ENCODE data around the gene MAPK8IP3.

Gene MAPK8IP3

GRCh38 chr16:1674306-1674705, 31.7 kb upstream of the MAPK8IP3 start:
- Histone ChIP-seq H3K27me3 (ENCODE audit: insufficient read depth, low read length, poor library complexity, severe bottlenecking) (no peaks in the 10 kb centered on the region), H3K79me2 (ENCODE audit: insufficient read depth, low read length) (peaks cover 10% of the 10 kb centered on the region), H3K4me1 (ENCODE audit: insufficient read depth, low read length, poor library complexity, severe bottlenecking) (no peaks in the 10 kb centered on the region), H3K9me3 (ENCODE audit: insufficient read depth, low read depth, low read length) (no peaks in the 10 kb centered on the region), H2AFZ (ENCODE audit: low read length) (no peak overlapping the region), H4K20me1 (ENCODE audit: insufficient read depth, low read length, poor library complexity, severe bottlenecking) (no peaks in the 10 kb centered on the region), H3K4me3 (ENCODE audit: low read length, poor library complexity, severe bottlenecking) (no peak overlapping the region), H3K9me2 (replicated peaks; ENCODE audit: low read depth, low read length) (no peaks in the 10 kb centered on the region), H3K9ac (ENCODE audit: low read depth, low read length, poor library complexity, severe bottlenecking) (no peak overlapping the region), H3F3A (ENCODE audit: low read depth) (no peaks in the 10 kb centered on the region), H3K36me3 (ENCODE audit: insufficient read depth, low read length) (peaks cover 22% of the 10 kb centered on the region; the same call in 1 of the 2 replicates), H3K4me2 (ENCODE audit: low read depth, low read length, poor library complexity, severe bottlenecking) (no peak overlapping the region)
- TF ChIP-seq EZH2phosphoT487 (IDR thresholded peaks at IDR 0.05; ENCODE audit: borderline replicate concordance) (no peak), CTCF (conservative IDR thresholded peaks at IDR 0.05; ENCODE audit: low read length) (no peak)

- peaks cover 17% of the 10 kb centered on the region for H3K79me2 ChIP-seq (ENCODE audit: insufficient read depth, low read length)
- H2AFZ ChIP-seq (ENCODE audit: low read length) = no peak overlapping the region
These were observed 31.0 kb upstream of the MAPK8IP3 start for GRCh38 chr16:1674751-1675664.

GRCh38 chr16:1676661-1677060, 29.3 kb upstream of the MAPK8IP3 start:
- Histone ChIP-seq H2AFZ (ENCODE audit: low read length) (no peak overlapping the region), H3K4me1 (ENCODE audit: insufficient read depth, low read length, poor library complexity, severe bottlenecking) (peaks cover 3% of the 10 kb centered on the region), H4K20me1 (ENCODE audit: insufficient read depth, low read length, poor library complexity, severe bottlenecking) (peaks cover 12% of the 10 kb centered on the region), H3K79me2 (ENCODE audit: insufficient read depth, low read length) (peaks cover 34% of the 10 kb centered on the region), H3K9ac (ENCODE audit: low read depth, low read length, poor library complexity, severe bottlenecking) (no peak overlapping the region), H3K27me3 (ENCODE audit: insufficient read depth, low read length, poor library complexity, severe bottlenecking) (no peaks in the 10 kb centered on the region), H3K9me3 (ENCODE audit: insufficient read depth, low read depth, low read length) (no peaks in the 10 kb centered on the region), H3K4me3 (ENCODE audit: low read length, poor library complexity, severe bottlenecking) (no peak overlapping the region), H3K36me3 (ENCODE audit: insufficient read depth, low read length) (peaks cover 8% of the 10 kb centered on the region; the same call in 1 of the 2 replicates), H3F3A (ENCODE audit: low read depth) (no peaks in the 10 kb centered on the region), H3K9me2 (replicated peaks; ENCODE audit: low read depth, low read length) (no peaks in the 10 kb centered on the region), H3K4me2 (ENCODE audit: low read depth, low read length, poor library complexity, severe bottlenecking) (no peak overlapping the region)
- TF ChIP-seq EZH2phosphoT487 (IDR thresholded peaks at IDR 0.05; ENCODE audit: borderline replicate concordance) (no peak), CTCF (conservative IDR thresholded peaks at IDR 0.05; ENCODE audit: low read length) (no peak)

More at GRCh38 chr16:1674751-1675664, 31.0 kb upstream of the MAPK8IP3 start:
- Histone ChIP-seq H3K9me2 (replicated peaks; ENCODE audit: low read depth, low read length) (no peaks in the 10 kb centered on the region), H3K4me1 (ENCODE audit: insufficient read depth, low read length, poor library complexity, severe bottlenecking) (no peaks in the 10 kb centered on the region), H3F3A (ENCODE audit: low read depth) (no peaks in the 10 kb centered on the region), H3K9ac (ENCODE audit: low read depth, low read length, poor library complexity, severe bottlenecking) (no peak overlapping the region), H4K20me1 (ENCODE audit: insufficient read depth, low read length, poor library complexity, severe bottlenecking) (peaks cover under 1% of the 10 kb centered on the region), H3K4me3 (ENCODE audit: low read length, poor library complexity, severe bottlenecking) (no peak overlapping the region), H3K27me3 (ENCODE audit: insufficient read depth, low read length, poor library complexity, severe bottlenecking) (no peaks in the 10 kb centered on the region), H3K4me2 (ENCODE audit: low read depth, low read length, poor library complexity, severe bottlenecking) (no peak overlapping the region), H3K9me3 (ENCODE audit: insufficient read depth, low read depth, low read length) (no peaks in the 10 kb centered on the region), H3K36me3 (ENCODE audit: insufficient read depth, low read length) (peaks cover 19% of the 10 kb centered on the region; the same call in 1 of the 2 replicates)
- TF ChIP-seq CTCF (conservative IDR thresholded peaks at IDR 0.05; ENCODE audit: low read length) (no peak), EZH2phosphoT487 (IDR thresholded peaks at IDR 0.05; ENCODE audit: borderline replicate concordance) (no peak)

All from Loucy (cell line).